GM12878 (cell line): Measurements from ENCODE around the gene C1RL. TPM values are rescaled to one million over a fixed set of nuclear protein-coding genes. Genes with fewer than 3 reads are reported as not detected.
A peak's percentile ranks its signal among the peaks of the same experiment; 100 is the strongest.

Experiments
- ATAC-seq: fragments of 200-7000 bp; cut with Tn5 transposase; 3 replicates; pipeline ENCODE4 v1.9.1; 2020; ENCODE audit warnings: mild to moderate bottlenecking, moderate library complexity
- BruUV-seq: library from RNA; stranded (reverse); fragments of 400-500 nt; replicated peaks from 2 replicates; lab custom pipeline; 2021; lab: Mats Ljungman, UMichigan
- CTCF ChIA-PET: fragments of 300-600 bp; sonication (Branson Sonifier 250); formaldehyde crosslinking; extraction: SDS; loops from one replicate; lab custom pipeline; 2021; ENCODE audit warnings: inconsistent platforms; lab: Yijun Ruan, JAX
- POLR2A ChIA-PET: fragments of 350-600 bp; formaldehyde crosslinking; extraction: SDS; loops from one replicate; lab custom pipeline; 2021; ENCODE audit warnings: inconsistent platforms; lab: Charles Lee
- RAD21 ChIA-PET: fragments of 300-600 bp; sonication (Branson Sonifier 250); formaldehyde crosslinking; loops from one replicate; lab custom pipeline; 2023; ENCODE audit warnings: antibody characterized with exemption; ENCODE audit not compliant: unreplicated experiment; lab: Charles Lee
- SMC1A ChIA-PET: fragments of 300-600 bp; sonication (Branson Sonifier 250); formaldehyde crosslinking; loops from one replicate; lab custom pipeline; 2023; ENCODE audit not compliant: unreplicated experiment, uncharacterized antibody; lab: Charles Lee
- DNase-seq: peaks from one replicate; pipeline ENCODE4 v3.0.0-alpha.2; 2011; ENCODE audit warnings: low read depth, low spot score
- FAIRE-seq: peaks from 3 replicates; lab custom pipeline; 2011; peaks lifted over from hg19 to GRCh38; lab: Jason Lieb, UNC
- H2AFZ ChIP-seq: 2 replicates; pipeline ENCODE4 v1.6.0; 2011; ENCODE audit warnings: low read depth, low read length, control low read depth; ENCODE audit not compliant: control insufficient read depth
- H3K27ac ChIP-seq: 2 replicates; pipeline ENCODE4 v1.5.1; 2011; ENCODE audit warnings: control low read depth; ENCODE audit not compliant: control insufficient read depth, insufficient read depth
- H3K27me3 ChIP-seq, 2 experiments: replicated peaks in 1 of 2; 2 replicates each; pipeline versions ENCODE4 v1.6.0 to v1.6.1; 2011; ENCODE audit warnings: low read length in 1 of 2; ENCODE audit not compliant: control insufficient read depth in 2 of 2, insufficient read depth in 2 of 2
- H3K36me3 ChIP-seq, 2 experiments: 2 replicates each; pipeline ENCODE4 v1.5.1; 2011; ENCODE audit warnings: low read length in 1 of 2; ENCODE audit not compliant: control insufficient read depth in 2 of 2, insufficient read depth in 2 of 2
- H3K4me1 ChIP-seq: 2 replicates; pipeline ENCODE4 v1.6.1; 2011; ENCODE audit warnings: mild to moderate bottlenecking, low read length, moderate library complexity, mixed read lengths; ENCODE audit not compliant: control insufficient read depth, insufficient read depth
- H3K4me2 ChIP-seq: 2 replicates; pipeline ENCODE4 v1.6.0; 2011; ENCODE audit warnings: control low read depth; ENCODE audit not compliant: control insufficient read depth, insufficient read depth
- H3K4me3 ChIP-seq: fragments of 200-600 bp; sonication (generic); 2 replicates; pipeline ENCODE4 v1.5.1; 2016
- H3K79me2 ChIP-seq: 2 replicates; pipeline ENCODE4 v1.6.0; 2011; ENCODE audit warnings: low read length; ENCODE audit not compliant: control insufficient read depth, insufficient read depth
- H3K9ac ChIP-seq: 2 replicates; pipeline ENCODE4 v1.8.0; 2011; ENCODE audit warnings: low read length, control low read depth, mixed read lengths; ENCODE audit not compliant: control insufficient read depth, insufficient read depth
- H3K9me3 ChIP-seq: replicated peaks from 3 replicates; pipeline ENCODE4 v1.5.1; 2011; ENCODE audit warnings: mild to moderate bottlenecking, low read length; ENCODE audit not compliant: control insufficient read depth, insufficient read depth
- H4K20me1 ChIP-seq: 2 replicates; pipeline ENCODE4 v1.6.0; 2011; ENCODE audit not compliant: control insufficient read depth, insufficient read depth
- BRCA1 ChIP-seq: IDR thresholded peaks from 2 replicates; pipeline ENCODE4 v1.6.1; 2011; ENCODE audit warnings: low read depth, low read length, improper control_type of control experiment
- CREB1 ChIP-seq: IDR thresholded peaks from 2 replicates; pipeline ENCODE4 v1.6.1; 2012; ENCODE audit warnings: low read depth, mild to moderate bottlenecking, inconsistent platforms
- JUND ChIP-seq: IDR thresholded peaks from 2 replicates; pipeline ENCODE4 v1.6.1; 2012; ENCODE audit warnings: low read depth, mild to moderate bottlenecking, low read length, improper control_type of control experiment, moderate library complexity
- KLF5 ChIP-seq: fragments of 450-650 bp; IDR thresholded peaks from 2 replicates; pipeline ENCODE4 v1.6.1; 2014; ENCODE audit warnings: mild to moderate bottlenecking; ENCODE audit not compliant: partially characterized antibody
- LARP7 ChIP-seq: fragments of 450-650 bp; IDR thresholded peaks from 2 replicates; pipeline ENCODE4 v1.6.1; 2017; ENCODE audit warnings: mild to moderate bottlenecking
- MTA2 ChIP-seq: fragments of 450-650 bp; IDR thresholded peaks from 2 replicates; pipeline ENCODE4 v1.6.1; 2016; ENCODE audit warnings: low read depth, mild to moderate bottlenecking, moderate library complexity
- MYB ChIP-seq: fragments of 150-350 bp; IDR thresholded peaks from 2 replicates; pipeline ENCODE4 v1.6.1; 2014; ENCODE audit warnings: mild to moderate bottlenecking, low read depth, low read length, borderline replicate concordance
- PAX8 ChIP-seq: fragments of 450-650 bp; IDR thresholded peaks from 2 replicates; pipeline ENCODE4 v1.6.1; 2017; ENCODE audit warnings: mild to moderate bottlenecking, moderate library complexity
- SMAD1 ChIP-seq: fragments of 450-650 bp; IDR thresholded peaks from 2 replicates; pipeline ENCODE4 v1.6.1; 2018; ENCODE audit warnings: mild to moderate bottlenecking, low read depth; ENCODE audit not compliant: partially characterized antibody
- SMAD5 ChIP-seq: IDR thresholded peaks from 2 replicates; pipeline ENCODE4 v1.6.1; 2016; ENCODE audit warnings: antibody characterized with exemption, low read depth
- SP1 ChIP-seq: IDR thresholded peaks from one replicate; pipeline ENCODE4 v1.6.1; 2011; ENCODE audit warnings: low read depth, low read length
- SPI1 ChIP-seq: IDR thresholded peaks from 2 replicates; pipeline ENCODE4 v1.6.1; 2011; ENCODE audit warnings: low read depth, mild to moderate bottlenecking, low read length, moderate library complexity, borderline replicate concordance; ENCODE audit not compliant: insufficient read depth
- SREBF2 ChIP-seq: IDR thresholded peaks from 2 replicates; pipeline ENCODE4 v1.6.1; 2012; ENCODE audit warnings: mild to moderate bottlenecking, low read length
- TAF1 ChIP-seq: IDR thresholded peaks from 2 replicates; pipeline ENCODE4 v1.6.1; 2011; ENCODE audit warnings: mild to moderate bottlenecking, low read depth, low read length, borderline replicate concordance
- TARDBP ChIP-seq: IDR thresholded peaks from 2 replicates; pipeline ENCODE4 v1.6.1; 2016; ENCODE audit warnings: borderline replicate concordance
- WGBS: methylation state at CpG from one replicate; pipeline ENCODE4 v1.1.6; 2016; ENCODE audit warnings: low lambda C conversion rate; ENCODE audit not compliant: insufficient replicate concordance, insufficient coverage; ENCODE audit errors: missing lambda C conversion rate; 5-methylcytosine and 5-hydroxymethylcytosine counted together
- in situ Hi-C: fragments of 300-500 bp; cut with MboI; formaldehyde crosslinking; loops from 9 replicates; pipeline ENCODE4 v1.14.3; 2018; ENCODE audit warnings: mixed read lengths
- intact Hi-C: fragments of 100-400 bp; cut with micrococcal nuclease; formaldehyde crosslinking; loops from one replicate; pipeline ENCODE4 v1.14.2; 2022; ENCODE audit not compliant: unreplicated experiment
- polyA plus RNA-seq, 11 experiments: library from polyadenylated mRNA; depleted of rRNA in 4 of 11; unstranded in 6 of 11; stranded (reverse) in 5 of 11; fragments of >200 nt; fragmentation: Nextera tagmentation in 4 of 11; fragmentation: Illumina TruSeq in 1 of 11; extraction: Ambion mirVana in 4 of 11; extraction: Trizol in 1 of 11; gene quantifications; 1 replicate in 1 of 11; 2 replicates in 10 of 11; pipeline versions ENCODE4 v1.2.1 to v1.2.3, GENCODE V29; 2011 to 2016; ENCODE audit warnings: inconsistent platforms in 2 of 11, missing spikeins in 2 of 11, low read depth in 1 of 11
- total RNA-seq, 4 experiments: library from RNA; depleted of rRNA in 3 of 4; stranded (reverse); fragments of >200 nt in 3 of 4; fragmentation: Illumina TruSeq in 1 of 4; extraction: Trizol in 1 of 4; gene quantifications; 2 replicates each; pipeline versions ENCODE4 v1.2.1 to v1.2.3, GENCODE V29; 2013 to 2021
- TF ChIP-seq, protein P1 (sequence below): fragments of 450-650 bp; IDR thresholded peaks from 2 replicates; pipeline ENCODE4 v1.6.1; 2016; ENCODE audit warnings: mild to moderate bottlenecking
- TF ChIP-seq, protein P2 (sequence below): IDR thresholded peaks from 2 replicates; pipeline ENCODE4 v1.6.1; 2012; ENCODE audit warnings: mild to moderate bottlenecking, low read depth, low read length
- TF ChIP-seq, protein P3 (sequence below): fragments of 150-350 bp; IDR thresholded peaks from 2 replicates; pipeline ENCODE4 v1.6.1; 2014; ENCODE audit warnings: mild to moderate bottlenecking, low read depth, low read length

C1RL gene
- total and polyA plus RNA-seq, 10 of the 15 experiments (the other 5 are each of a cell fraction or from before 2014, with no cell fraction given): 1.3 to 12.8 (median 8.1) TPM

DNA sequence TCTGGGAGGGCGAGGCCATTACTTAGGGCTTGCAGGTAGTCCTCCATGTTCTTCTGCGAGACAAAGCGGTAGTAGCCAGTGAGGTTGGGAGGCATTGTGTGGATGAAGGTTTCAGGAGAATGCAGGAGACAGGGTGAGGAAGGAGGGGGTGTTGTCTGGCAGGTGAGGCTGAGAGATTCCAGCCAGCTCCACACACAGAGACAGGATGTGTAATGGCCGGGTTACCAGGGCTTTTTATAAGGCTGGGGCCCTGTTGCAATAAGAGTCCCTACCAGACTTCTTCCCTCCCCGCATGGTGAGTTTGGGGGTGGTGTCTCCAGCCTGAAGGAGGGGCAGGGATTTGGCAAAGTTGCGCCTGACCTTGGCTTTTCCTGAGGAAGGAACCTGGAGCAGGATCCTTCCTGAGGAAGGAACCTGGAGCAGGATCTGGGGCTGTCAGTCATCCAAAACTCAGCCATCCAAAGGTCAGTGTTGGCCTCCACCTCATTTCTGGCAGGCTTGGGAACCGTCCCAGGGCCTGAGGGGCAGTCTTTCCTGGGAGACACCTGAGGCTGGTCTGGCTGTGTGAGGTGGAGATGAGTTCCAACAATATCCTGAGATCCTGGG is 19.8 kb upstream of the C1RL start, which contains the start of gene RBP5:
Gene RBP5, minus strand, starts transcription at position 209 of the 606 bp plus-strand sequence. Its CDS starts 114 bp downstream, at position 95.
- SMC1A ChIA-PET: no interaction called here
- H3K4me3 ChIP-seq: peak within 1 kb of the TSS; percentile 85

More for the DNA sequence above, 19.8 kb upstream of the C1RL start, which contains the start of gene RBP5:
- peak within 1 kb of the TSS; percentile 98 for H3K4me2 ChIP-seq
- H3K9ac ChIP-seq: no peak within 1 kb of the TSS
- no peaks in the 10 kb centered on the region for H3K27me3 ChIP-seq
- H3K4me1 ChIP-seq: peaks cover 13% of the 10 kb centered on the region
- DNase-seq: no peak
- intact Hi-C loops: no loop called here
- FAIRE-seq: no peak
- ChIA-PET CTCF (no interaction called here), RAD21 (no interaction called here), POLR2A (no interaction called here)
- in situ Hi-C loops: no loop called here
- H4K20me1 ChIP-seq: no peaks in the 10 kb centered on the region
- peak within 1 kb of the TSS; percentile 58 for H2AFZ ChIP-seq
- H3K36me3 ChIP-seq: no peaks in the 10 kb centered on the region; a peak in 3 of 4 replicates
- H3K79me2 ChIP-seq: no peaks in the 10 kb centered on the region
- H3K27ac ChIP-seq: no peak within 1 kb of the TSS; the same call in 1 of the 2 replicates
- H3K9me3 ChIP-seq: no peaks in the 10 kb centered on the region
- TF ChIP-seq SMAD1: no peak
- no peak for TF ChIP-seq JUND
- TF ChIP-seq, protein P1, sequence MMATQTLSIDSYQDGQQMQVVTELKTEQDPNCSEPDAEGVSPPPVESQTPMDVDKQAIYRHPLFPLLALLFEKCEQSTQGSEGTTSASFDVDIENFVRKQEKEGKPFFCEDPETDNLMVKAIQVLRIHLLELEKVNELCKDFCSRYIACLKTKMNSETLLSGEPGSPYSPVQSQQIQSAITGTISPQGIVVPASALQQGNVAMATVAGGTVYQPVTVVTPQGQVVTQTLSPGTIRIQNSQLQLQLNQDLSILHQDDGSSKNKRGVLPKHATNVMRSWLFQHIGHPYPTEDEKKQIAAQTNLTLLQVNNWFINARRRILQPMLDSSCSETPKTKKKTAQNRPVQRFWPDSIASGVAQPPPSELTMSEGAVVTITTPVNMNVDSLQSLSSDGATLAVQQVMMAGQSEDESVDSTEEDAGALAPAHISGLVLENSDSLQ: no peak
- TF ChIP-seq PAX8: no peak
- no peak for TF ChIP-seq TAF1
- no peak for TF ChIP-seq SPI1
- TF ChIP-seq, protein P2, sequence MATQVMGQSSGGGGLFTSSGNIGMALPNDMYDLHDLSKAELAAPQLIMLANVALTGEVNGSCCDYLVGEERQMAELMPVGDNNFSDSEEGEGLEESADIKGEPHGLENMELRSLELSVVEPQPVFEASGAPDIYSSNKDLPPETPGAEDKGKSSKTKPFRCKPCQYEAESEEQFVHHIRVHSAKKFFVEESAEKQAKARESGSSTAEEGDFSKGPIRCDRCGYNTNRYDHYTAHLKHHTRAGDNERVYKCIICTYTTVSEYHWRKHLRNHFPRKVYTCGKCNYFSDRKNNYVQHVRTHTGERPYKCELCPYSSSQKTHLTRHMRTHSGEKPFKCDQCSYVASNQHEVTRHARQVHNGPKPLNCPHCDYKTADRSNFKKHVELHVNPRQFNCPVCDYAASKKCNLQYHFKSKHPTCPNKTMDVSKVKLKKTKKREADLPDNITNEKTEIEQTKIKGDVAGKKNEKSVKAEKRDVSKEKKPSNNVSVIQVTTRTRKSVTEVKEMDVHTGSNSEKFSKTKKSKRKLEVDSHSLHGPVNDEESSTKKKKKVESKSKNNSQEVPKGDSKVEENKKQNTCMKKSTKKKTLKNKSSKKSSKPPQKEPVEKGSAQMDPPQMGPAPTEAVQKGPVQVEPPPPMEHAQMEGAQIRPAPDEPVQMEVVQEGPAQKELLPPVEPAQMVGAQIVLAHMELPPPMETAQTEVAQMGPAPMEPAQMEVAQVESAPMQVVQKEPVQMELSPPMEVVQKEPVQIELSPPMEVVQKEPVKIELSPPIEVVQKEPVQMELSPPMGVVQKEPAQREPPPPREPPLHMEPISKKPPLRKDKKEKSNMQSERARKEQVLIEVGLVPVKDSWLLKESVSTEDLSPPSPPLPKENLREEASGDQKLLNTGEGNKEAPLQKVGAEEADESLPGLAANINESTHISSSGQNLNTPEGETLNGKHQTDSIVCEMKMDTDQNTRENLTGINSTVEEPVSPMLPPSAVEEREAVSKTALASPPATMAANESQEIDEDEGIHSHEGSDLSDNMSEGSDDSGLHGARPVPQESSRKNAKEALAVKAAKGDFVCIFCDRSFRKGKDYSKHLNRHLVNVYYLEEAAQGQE: no peak
- TF ChIP-seq MYB: no peak
- no peak for TF ChIP-seq LARP7
- TF ChIP-seq MTA2: no peak
- no peak for TF ChIP-seq SP1
- no peak for TF ChIP-seq BRCA1
- TF ChIP-seq TARDBP: no peak
- no peak for TF ChIP-seq KLF5
- TF ChIP-seq CREB1: no peak
- no peak for TF ChIP-seq SREBF2
- TF ChIP-seq, protein P3, sequence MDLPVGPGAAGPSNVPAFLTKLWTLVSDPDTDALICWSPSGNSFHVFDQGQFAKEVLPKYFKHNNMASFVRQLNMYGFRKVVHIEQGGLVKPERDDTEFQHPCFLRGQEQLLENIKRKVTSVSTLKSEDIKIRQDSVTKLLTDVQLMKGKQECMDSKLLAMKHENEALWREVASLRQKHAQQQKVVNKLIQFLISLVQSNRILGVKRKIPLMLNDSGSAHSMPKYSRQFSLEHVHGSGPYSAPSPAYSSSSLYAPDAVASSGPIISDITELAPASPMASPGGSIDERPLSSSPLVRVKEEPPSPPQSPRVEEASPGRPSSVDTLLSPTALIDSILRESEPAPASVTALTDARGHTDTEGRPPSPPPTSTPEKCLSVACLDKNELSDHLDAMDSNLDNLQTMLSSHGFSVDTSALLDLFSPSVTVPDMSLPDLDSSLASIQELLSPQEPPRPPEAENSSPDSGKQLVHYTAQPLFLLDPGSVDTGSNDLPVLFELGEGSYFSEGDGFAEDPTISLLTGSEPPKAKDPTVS: no peak
- TF ChIP-seq SMAD5: no peak
- ATAC-seq: no peak
- no TSS peak for BruUV-seq
- WGBS: 83% methylated on average over 6 of the region's 7 CpGs
